ENCODE results near the gene TTC7B. TPM values are rescaled to one million over a fixed set of nuclear protein-coding genes. Genes with fewer than 3 reads are reported as not detected.

The TTC7B gene
- total and polyA plus RNA-seq, 2 of the 13 experiments (the other 11 are each of a cell fraction or from before 2014, with no cell fraction given): 1.3 to 3.2 TPM

DNA sequence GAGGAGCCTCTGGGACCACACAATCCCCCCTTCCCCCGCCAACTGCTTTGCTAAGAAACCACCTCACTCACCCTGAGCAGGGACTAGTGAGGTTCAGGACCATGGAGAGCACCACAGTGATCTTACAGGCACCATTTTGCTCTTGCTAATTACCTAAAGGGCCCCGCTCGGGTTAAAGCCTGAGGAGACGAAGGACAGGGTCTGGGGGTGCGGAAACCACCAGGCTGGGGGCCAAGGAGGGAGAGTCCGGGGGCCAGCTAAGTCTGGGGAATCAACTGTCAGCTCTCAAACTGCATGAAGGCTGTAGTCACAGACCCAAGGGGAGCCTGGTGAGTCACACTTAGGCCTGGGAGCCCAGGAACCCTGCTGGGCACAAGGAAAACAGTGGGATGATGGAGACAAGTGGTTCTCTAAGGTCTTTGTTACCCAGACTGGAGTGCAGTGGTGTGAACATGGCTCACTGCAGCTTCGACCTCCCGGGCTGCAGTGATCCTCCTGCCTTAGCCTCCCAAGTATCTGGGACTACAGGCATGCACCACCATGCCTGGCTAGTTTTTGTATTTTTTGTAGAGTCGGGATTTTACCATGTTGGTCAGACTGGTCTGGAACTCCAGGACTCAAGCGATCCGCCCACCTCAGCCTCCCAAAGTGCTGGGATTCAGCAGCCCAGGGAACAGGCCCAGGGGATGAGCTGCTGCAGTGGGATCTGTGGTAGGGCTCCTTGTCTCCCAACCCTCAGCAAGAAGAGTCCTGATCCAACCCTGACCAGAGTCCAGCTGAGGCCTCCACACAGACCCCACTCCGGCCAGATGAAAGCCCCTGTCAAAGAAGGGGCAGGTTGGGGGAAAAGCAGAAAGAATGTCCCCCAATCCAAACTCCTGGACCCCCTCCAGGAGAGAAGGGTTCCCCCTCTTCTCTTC, 320.6 kb downstream of the TTC7B start (continued):
- TF ChIP-seq ATF7-NPFF (CRISPR knock-in tag; IDR thresholded peaks at IDR 0.05; ENCODE audit: low read depth) (no peak), SETDB1 (CRISPR knock-in tag; IDR thresholded peaks at IDR 0.05; ENCODE audit: borderline replicate concordance) (no peak), ZNF619 (CRISPR knock-in tag; IDR thresholded peaks at IDR 0.05) (no peak), HNRNPL (IDR thresholded peaks at IDR 0.05; ENCODE audit: low read depth, low read length) (no peak), ZFP41 (CRISPR knock-in tag; IDR thresholded peaks at IDR 0.05; ENCODE audit: borderline replicate concordance) (no peak), ELF3 (CRISPR knock-in tag; IDR thresholded peaks at IDR 0.05) (peak; percentile 51; the same call in 1 of the 2 replicates), DR1 (CRISPR knock-in tag; IDR thresholded peaks at IDR 0.05) (no peak), ZKSCAN1 (IDR thresholded peaks at IDR 0.05; ENCODE audit: low read length) (no peak), MTA1 (CRISPR knock-in tag; IDR thresholded peaks at IDR 0.05; ENCODE audit: borderline replicate concordance) (no peak), ZNF749 (CRISPR knock-in tag; IDR thresholded peaks at IDR 0.05; ENCODE audit: borderline replicate concordance) (no peak), ZSCAN9 (CRISPR knock-in tag; IDR thresholded peaks at IDR 0.05; ENCODE audit: borderline replicate concordance) (peak; percentile 96), NPAS2 (CRISPR knock-in tag; IDR thresholded peaks at IDR 0.05; ENCODE audit: borderline replicate concordance) (no peak), ZNF616 (CRISPR knock-in tag; IDR thresholded peaks at IDR 0.05; ENCODE audit: low read depth) (no peak), ZNF3 (CRISPR knock-in tag; IDR thresholded peaks at IDR 0.05) (no peak), ZNF816 (CRISPR knock-in tag; IDR thresholded peaks at IDR 0.05; ENCODE audit: borderline replicate concordance) (no peak), ZNF777 (CRISPR knock-in tag; IDR thresholded peaks at IDR 0.05) (no peak), SMYD3 (CRISPR knock-in tag; IDR thresholded peaks at IDR 0.05) (no peak)
- TF ChIP-seq, protein P1, sequence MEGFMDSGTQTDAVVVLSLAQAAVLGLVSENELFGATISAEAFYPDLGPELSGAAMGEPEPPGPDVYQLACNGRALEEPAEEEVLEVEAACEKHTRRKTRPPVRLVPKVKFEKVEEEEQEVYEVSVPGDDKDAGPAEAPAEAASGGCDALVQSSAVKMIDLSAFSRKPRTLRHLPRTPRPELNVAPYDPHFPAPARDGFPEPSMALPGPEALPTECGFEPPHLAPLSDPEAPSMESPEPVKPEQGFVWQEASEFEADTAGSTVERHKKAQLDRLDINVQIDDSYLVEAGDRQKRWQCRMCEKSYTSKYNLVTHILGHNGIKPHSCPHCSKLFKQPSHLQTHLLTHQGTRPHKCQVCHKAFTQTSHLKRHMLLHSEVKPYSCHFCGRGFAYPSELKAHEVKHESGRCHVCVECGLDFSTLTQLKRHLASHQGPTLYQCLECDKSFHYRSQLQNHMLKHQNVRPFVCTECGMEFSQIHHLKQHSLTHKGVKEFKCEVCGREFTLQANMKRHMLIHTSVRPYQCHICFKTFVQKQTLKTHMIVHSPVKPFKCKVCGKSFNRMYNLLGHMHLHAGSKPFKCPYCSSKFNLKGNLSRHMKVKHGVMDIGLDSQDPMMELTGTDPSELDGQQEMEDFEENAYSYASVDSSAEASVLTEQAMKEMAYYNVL (CRISPR knock-in tag; IDR thresholded peaks at IDR 0.05; ENCODE audit: borderline replicate concordance): no peak
- TF ChIP-seq, protein P2, sequence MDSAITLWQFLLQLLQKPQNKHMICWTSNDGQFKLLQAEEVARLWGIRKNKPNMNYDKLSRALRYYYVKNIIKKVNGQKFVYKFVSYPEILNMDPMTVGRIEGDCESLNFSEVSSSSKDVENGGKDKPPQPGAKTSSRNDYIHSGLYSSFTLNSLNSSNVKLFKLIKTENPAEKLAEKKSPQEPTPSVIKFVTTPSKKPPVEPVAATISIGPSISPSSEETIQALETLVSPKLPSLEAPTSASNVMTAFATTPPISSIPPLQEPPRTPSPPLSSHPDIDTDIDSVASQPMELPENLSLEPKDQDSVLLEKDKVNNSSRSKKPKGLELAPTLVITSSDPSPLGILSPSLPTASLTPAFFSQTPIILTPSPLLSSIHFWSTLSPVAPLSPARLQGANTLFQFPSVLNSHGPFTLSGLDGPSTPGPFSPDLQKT (CRISPR knock-in tag; IDR thresholded peaks at IDR 0.05; ENCODE audit: borderline replicate concordance): no peak
- TF ChIP-seq, protein P3, sequence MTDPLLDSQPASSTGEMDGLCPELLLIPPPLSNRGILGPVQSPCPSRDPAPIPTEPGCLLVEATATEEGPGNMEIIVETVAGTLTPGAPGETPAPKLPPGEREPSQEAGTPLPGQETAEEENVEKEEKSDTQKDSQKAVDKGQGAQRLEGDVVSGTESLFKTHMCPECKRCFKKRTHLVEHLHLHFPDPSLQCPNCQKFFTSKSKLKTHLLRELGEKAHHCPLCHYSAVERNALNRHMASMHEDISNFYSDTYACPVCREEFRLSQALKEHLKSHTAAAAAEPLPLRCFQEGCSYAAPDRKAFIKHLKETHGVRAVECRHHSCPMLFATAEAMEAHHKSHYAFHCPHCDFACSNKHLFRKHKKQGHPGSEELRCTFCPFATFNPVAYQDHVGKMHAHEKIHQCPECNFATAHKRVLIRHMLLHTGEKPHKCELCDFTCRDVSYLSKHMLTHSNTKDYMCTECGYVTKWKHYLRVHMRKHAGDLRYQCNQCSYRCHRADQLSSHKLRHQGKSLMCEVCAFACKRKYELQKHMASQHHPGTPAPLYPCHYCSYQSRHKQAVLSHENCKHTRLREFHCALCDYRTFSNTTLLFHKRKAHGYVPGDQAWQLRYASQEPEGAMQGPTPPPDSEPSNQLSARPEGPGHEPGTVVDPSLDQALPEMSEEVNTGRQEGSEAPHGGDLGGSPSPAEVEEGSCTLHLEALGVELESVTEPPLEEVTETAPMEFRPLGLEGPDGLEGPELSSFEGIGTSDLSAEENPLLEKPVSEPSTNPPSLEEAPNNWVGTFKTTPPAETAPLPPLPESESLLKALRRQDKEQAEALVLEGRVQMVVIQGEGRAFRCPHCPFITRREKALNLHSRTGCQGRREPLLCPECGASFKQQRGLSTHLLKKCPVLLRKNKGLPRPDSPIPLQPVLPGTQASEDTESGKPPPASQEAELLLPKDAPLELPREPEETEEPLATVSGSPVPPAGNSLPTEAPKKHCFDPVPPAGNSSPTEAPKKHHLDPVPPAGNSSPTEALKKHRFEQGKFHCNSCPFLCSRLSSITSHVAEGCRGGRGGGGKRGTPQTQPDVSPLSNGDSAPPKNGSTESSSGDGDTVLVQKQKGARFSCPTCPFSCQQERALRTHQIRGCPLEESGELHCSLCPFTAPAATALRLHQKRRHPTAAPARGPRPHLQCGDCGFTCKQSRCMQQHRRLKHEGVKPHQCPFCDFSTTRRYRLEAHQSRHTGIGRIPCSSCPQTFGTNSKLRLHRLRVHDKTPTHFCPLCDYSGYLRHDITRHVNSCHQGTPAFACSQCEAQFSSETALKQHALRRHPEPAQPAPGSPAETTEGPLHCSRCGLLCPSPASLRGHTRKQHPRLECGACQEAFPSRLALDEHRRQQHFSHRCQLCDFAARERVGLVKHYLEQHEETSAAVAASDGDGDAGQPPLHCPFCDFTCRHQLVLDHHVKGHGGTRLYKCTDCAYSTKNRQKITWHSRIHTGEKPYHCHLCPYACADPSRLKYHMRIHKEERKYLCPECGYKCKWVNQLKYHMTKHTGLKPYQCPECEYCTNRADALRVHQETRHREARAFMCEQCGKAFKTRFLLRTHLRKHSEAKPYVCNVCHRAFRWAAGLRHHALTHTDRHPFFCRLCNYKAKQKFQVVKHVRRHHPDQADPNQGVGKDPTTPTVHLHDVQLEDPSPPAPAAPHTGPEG (CRISPR knock-in tag; IDR thresholded peaks at IDR 0.05): peak; percentile 43; the same call in 1 of the 2 replicates
